ENCODE measurements around the gene DTNB. TPM values are rescaled to one million over a fixed set of nuclear protein-coding genes. Genes with fewer than 3 reads are reported as not detected.
A peak's percentile ranks its signal among the peaks of the same experiment; 100 is the strongest.

DTNB gene
- total and polyA plus RNA-seq, 10 of the 15 experiments (the other 5 are each of a cell fraction or from before 2014, with no cell fraction given), result 4.5 to 30.6 (median 11.9) TPM

- TF ChIP-seq IKZF2 (IDR thresholded peaks at IDR 0.05) (peak; percentile 76 to 78; a peak in 2 of 4 replicates), NR2F1 (conservative IDR thresholded peaks at IDR 0.05) (peak; percentile 92), NFXL1 (IDR thresholded peaks at IDR 0.05; ENCODE audit: borderline replicate concordance) (no peak), NFYB (IDR thresholded peaks at IDR 0.05; ENCODE audit: insufficient read depth, low read depth, low read length) (no peak), RB1 (IDR thresholded peaks at IDR 0.05; ENCODE audit: borderline replicate concordance) (no peak), GATAD2B (conservative IDR thresholded peaks at IDR 0.05; ENCODE audit: low read depth) (no peak; the same call in none of the 2 replicates), CHD4 (IDR thresholded peaks at IDR 0.05) (no peak), NRF1 (conservative IDR thresholded peaks at IDR 0.05; ENCODE audit: low read depth, low read length) (no peak), STAT1 (conservative IDR thresholded peaks at IDR 0.05) (no peak), ZSCAN29 (IDR thresholded peaks at IDR 0.05) (no peak), YBX1 (IDR thresholded peaks at IDR 0.05) (no peak), PAX5 (IDR thresholded peaks at IDR 0.05; ENCODE audit: borderline replicate concordance, low read depth, low read length) (peak; percentile 78; the same call in 1 of the 2 replicates), EGR1 (IDR thresholded peaks at IDR 0.05; ENCODE audit: borderline replicate concordance in 1 of 2, low read depth in 2 of 2, low read length in 2 of 2) (0 out of 3 replicates have a peak, but pooled peaks of 1 of the 2 experiments have one; percentile 21), ZNF217 (IDR thresholded peaks at IDR 0.05) (peak; percentile 67; the same call in 1 of the 2 replicates)
- TF ChIP-seq, protein P1, sequence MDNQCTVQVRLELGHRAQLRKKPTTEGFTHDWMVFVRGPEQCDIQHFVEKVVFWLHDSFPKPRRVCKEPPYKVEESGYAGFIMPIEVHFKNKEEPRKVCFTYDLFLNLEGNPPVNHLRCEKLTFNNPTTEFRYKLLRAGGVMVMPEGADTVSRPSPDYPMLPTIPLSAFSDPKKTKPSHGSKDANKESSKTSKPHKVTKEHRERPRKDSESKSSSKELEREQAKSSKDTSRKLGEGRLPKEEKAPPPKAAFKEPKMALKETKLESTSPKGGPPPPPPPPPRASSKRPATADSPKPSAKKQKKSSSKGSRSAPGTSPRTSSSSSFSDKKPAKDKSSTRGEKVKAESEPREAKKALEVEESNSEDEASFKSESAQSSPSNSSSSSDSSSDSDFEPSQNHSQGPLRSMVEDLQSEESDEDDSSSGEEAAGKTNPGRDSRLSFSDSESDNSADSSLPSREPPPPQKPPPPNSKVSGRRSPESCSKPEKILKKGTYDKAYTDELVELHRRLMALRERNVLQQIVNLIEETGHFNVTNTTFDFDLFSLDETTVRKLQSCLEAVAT (IDR thresholded peaks at IDR 0.05), result peak; percentile 65
- TF ChIP-seq, protein P2, sequence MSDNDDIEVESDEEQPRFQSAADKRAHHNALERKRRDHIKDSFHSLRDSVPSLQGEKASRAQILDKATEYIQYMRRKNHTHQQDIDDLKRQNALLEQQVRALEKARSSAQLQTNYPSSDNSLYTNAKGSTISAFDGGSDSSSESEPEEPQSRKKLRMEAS (IDR thresholded peaks at IDR 0.05; ENCODE audit: low read depth, low read length), result peak; percentile 56
- TF ChIP-seq, protein P3, sequence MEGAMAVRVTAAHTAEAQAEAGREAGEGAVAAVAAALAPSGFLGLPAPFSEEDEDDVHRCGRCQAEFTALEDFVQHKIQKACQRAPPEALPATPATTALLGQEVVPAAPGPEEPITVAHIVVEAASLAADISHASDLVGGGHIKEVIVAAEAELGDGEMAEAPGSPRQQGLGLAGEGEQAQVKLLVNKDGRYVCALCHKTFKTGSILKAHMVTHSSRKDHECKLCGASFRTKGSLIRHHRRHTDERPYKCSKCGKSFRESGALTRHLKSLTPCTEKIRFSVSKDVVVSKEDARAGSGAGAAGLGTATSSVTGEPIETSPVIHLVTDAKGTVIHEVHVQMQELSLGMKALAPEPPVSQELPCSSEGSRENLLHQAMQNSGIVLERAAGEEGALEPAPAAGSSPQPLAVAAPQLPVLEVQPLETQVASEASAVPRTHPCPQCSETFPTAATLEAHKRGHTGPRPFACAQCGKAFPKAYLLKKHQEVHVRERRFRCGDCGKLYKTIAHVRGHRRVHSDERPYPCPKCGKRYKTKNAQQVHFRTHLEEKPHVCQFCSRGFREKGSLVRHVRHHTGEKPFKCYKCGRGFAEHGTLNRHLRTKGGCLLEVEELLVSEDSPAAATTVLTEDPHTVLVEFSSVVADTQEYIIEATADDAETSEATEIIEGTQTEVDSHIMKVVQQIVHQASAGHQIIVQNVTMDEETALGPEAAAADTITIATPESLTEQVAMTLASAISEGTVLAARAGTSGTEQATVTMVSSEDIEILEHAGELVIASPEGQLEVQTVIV (IDR thresholded peaks at IDR 0.05; ENCODE audit: borderline replicate concordance, partially characterized antibody), result no peak
- TF ChIP-seq, protein P4, sequence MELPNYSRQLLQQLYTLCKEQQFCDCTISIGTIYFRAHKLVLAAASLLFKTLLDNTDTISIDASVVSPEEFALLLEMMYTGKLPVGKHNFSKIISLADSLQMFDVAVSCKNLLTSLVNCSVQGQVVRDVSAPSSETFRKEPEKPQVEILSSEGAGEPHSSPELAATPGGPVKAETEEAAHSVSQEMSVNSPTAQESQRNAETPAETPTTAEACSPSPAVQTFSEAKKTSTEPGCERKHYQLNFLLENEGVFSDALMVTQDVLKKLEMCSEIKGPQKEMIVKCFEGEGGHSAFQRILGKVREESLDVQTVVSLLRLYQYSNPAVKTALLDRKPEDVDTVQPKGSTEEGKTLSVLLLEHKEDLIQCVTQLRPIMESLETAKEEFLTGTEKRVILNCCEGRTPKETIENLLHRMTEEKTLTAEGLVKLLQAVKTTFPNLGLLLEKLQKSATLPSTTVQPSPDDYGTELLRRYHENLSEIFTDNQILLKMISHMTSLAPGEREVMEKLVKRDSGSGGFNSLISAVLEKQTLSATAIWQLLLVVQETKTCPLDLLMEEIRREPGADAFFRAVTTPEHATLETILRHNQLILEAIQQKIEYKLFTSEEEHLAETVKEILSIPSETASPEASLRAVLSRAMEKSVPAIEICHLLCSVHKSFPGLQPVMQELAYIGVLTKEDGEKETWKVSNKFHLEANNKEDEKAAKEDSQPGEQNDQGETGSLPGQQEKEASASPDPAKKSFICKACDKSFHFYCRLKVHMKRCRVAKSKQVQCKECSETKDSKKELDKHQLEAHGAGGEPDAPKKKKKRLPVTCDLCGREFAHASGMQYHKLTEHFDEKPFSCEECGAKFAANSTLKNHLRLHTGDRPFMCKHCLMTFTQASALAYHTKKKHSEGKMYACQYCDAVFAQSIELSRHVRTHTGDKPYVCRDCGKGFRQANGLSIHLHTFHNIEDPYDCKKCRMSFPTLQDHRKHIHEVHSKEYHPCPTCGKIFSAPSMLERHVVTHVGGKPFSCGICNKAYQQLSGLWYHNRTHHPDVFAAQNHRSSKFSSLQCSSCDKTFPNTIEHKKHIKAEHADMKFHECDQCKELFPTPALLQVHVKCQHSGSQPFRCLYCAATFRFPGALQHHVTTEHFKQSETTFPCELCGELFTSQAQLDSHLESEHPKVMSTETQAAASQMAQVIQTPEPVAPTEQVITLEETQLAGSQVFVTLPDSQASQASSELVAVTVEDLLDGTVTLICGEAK (IDR thresholded peaks at IDR 0.05; ENCODE audit: borderline replicate concordance), result no peak
Measured at GRCh38 chr2:25420820-25421237, 252.5 kb downstream of the DTNB start (continued).

Data from GM12878 (cell line).